K562 (cell line): ENCODE results near the gene CTIF. TPM values are rescaled to one million over a fixed set of nuclear protein-coding genes. Genes with fewer than 3 reads are reported as not detected.

Experiments used
- ATAC-seq: fragments of 200-7000 bp; cut with Tn5 transposase; 3 replicates; pipeline ENCODE4 v1.9.1; 2020; ENCODE audit warnings: moderate library complexity
- BruUV-seq: library from RNA; stranded (reverse); fragments of 400-500 nt; replicated peaks from 2 replicates; lab custom pipeline; 2021; lab: Mats Ljungman, UMichigan
- CTCF ChIA-PET: fragments of 300-600 bp; formaldehyde crosslinking; extraction: SDS; loops from one replicate; lab custom pipeline; 2021; ENCODE audit warnings: low intra/inter-chr PET ratio; lab: Yijun Ruan, JAX
- POLR2A ChIA-PET: fragments of 300-600, 350-650 bp; sonication (Branson Sonifier 250); formaldehyde crosslinking; extraction: SDS; loops from one replicate; lab custom pipeline; 2021; ENCODE audit warnings: antibody characterized with exemption, inconsistent platforms; lab: Yijun Ruan, JAX
- DNase-seq, 4 experiments: peaks; one replicate each; pipeline versions ENCODE4 v3.0.0 to v3.0.0-alpha.2; 2011 to 2018; ENCODE audit warnings: low spot score in 3 of 4, mixed read lengths in 3 of 4; ENCODE audit errors: extremely low read depth in 1 of 4
- FAIRE-seq: peaks from 2 replicates; lab custom pipeline; 2011; peaks lifted over from hg19 to GRCh38; lab: Jason Lieb, UNC
- H2AFZ ChIP-seq: 2 replicates; pipeline ENCODE4 v1.6.0; 2011; ENCODE audit warnings: low read depth, low read length, control low read depth, inconsistent platforms
- H3K27ac ChIP-seq: fragments of 200-600 bp; 3 replicates; pipeline ENCODE4 v1.8.0; 2011; ENCODE audit warnings: low read depth, mild to moderate bottlenecking, control low read depth, inconsistent platforms, low read length, moderate library complexity, mixed read lengths; ENCODE audit errors: extremely low read depth
- H3K27me3 ChIP-seq, 2 experiments: fragments of 300-600 bp in 1 of 2; 2 replicates in 1 of 2; 3 replicates in 1 of 2; pipeline versions ENCODE4 v1.6.0 to v1.8.0; 2011; ENCODE audit warnings: inconsistent platforms in 2 of 2, low read length in 2 of 2, mild to moderate bottlenecking in 1 of 2, mixed read lengths in 1 of 2, moderate library complexity in 1 of 2; ENCODE audit not compliant: control insufficient read depth in 2 of 2, insufficient read depth in 2 of 2
- H3K36me3 ChIP-seq: fragments of 300-600 bp; 3 replicates; pipeline ENCODE4 v1.8.0; 2011; ENCODE audit warnings: mild to moderate bottlenecking, low read length, inconsistent platforms; ENCODE audit not compliant: control insufficient read depth, insufficient read depth
- H3K4me1 ChIP-seq, 2 experiments: fragments of 200-600 bp in 1 of 2; replicated peaks in 1 of 2; 2 replicates in 1 of 2; 3 replicates in 1 of 2; pipeline versions ENCODE4 v1.5.1 to v1.8.0; 2011; ENCODE audit warnings: inconsistent platforms in 2 of 2, low read length in 2 of 2, mild to moderate bottlenecking in 1 of 2, mixed read lengths in 1 of 2, moderate library complexity in 1 of 2; ENCODE audit not compliant: control insufficient read depth in 2 of 2, insufficient read depth in 2 of 2
- H3K4me2 ChIP-seq: 2 replicates; pipeline ENCODE4 v1.6.1; 2011; ENCODE audit warnings: low read length, control low read depth, inconsistent platforms, mixed read lengths; ENCODE audit not compliant: insufficient read depth
- H3K4me3 ChIP-seq: fragments of 200-600 bp; sonication (generic), shearing (Covaris generic); 2 replicates; pipeline ENCODE4 v1.5.1; 2016; ENCODE audit warnings: control low read depth, inconsistent platforms
- H3K79me2 ChIP-seq: fragments of 200-600 bp; 3 replicates; pipeline ENCODE4 v1.8.0; 2011; ENCODE audit warnings: low read length, inconsistent platforms; ENCODE audit not compliant: control insufficient read depth, insufficient read depth
- H3K9ac ChIP-seq, 2 experiments: 2 replicates each; pipeline versions ENCODE4 v1.6.0 to v1.6.1; 2011; ENCODE audit warnings: low read depth in 2 of 2, low read length in 2 of 2, control low read depth in 1 of 2, inconsistent platforms in 1 of 2, mild to moderate bottlenecking in 1 of 2, mixed read lengths in 1 of 2; ENCODE audit not compliant: insufficient read depth in 1 of 2
- H3K9me1 ChIP-seq: one replicate; pipeline ENCODE4 v1.6.0; 2011; ENCODE audit warnings: inconsistent platforms, mild to moderate bottlenecking, low read length, moderate library complexity; ENCODE audit not compliant: control insufficient read depth, insufficient read depth
- H3K9me3 ChIP-seq: replicated peaks from 2 replicates; pipeline ENCODE4 v1.5.1; 2011; ENCODE audit warnings: low read depth, low read length, inconsistent platforms; ENCODE audit not compliant: control insufficient read depth, insufficient read depth
- H4K20me1 ChIP-seq: replicated peaks from 2 replicates; pipeline ENCODE4 v1.6.1; 2011; ENCODE audit warnings: low read length, inconsistent platforms, mixed read lengths; ENCODE audit not compliant: control insufficient read depth, insufficient read depth
- ETS2 ChIP-seq: IDR thresholded peaks from 2 replicates; pipeline ENCODE4 v1.6.1; 2016; ENCODE audit warnings: borderline replicate concordance, missing genetic modification characterization, mild to moderate bottlenecking, moderate library complexity, missing compliant biosample characterization; ENCODE audit not compliant: poor library complexity, severe bottlenecking
- KAT8 ChIP-seq: fragments of 450-650 bp; IDR thresholded peaks from 2 replicates; pipeline ENCODE4 v1.6.1; 2016; ENCODE audit warnings: low read depth, mild to moderate bottlenecking
- OTX1 ChIP-seq: fragments of 450-650 bp; formaldehyde crosslinking; IDR thresholded peaks from 2 replicates; pipeline ENCODE4 v1.4.0; 2022; ENCODE audit warnings: mild to moderate bottlenecking
- POLR2B ChIP-seq: fragments of 450-650 bp; IDR thresholded peaks from 2 replicates; pipeline ENCODE4 v1.6.1; 2018; ENCODE audit warnings: low read depth; ENCODE audit not compliant: partially characterized antibody
- SMAD2 ChIP-seq: fragments of 150-350 bp; IDR thresholded peaks from 2 replicates; pipeline ENCODE4 v1.6.1; 2014; ENCODE audit warnings: low read depth, mild to moderate bottlenecking, low read length
- TFE3 ChIP-seq: fragments of 450-650 bp; formaldehyde crosslinking; IDR thresholded peaks from 2 replicates; pipeline ENCODE4 v1.4.0; 2020; ENCODE audit warnings: mild to moderate bottlenecking, mixed read lengths
- USF2 ChIP-seq: sonication (generic); formaldehyde crosslinking; IDR thresholded peaks from 2 replicates; pipeline ENCODE4 v1.5.0; 2020; ENCODE audit warnings: missing genetic modification reagents
- ZFX ChIP-seq: sonication (generic); formaldehyde crosslinking; IDR thresholded peaks from 2 replicates; pipeline ENCODE4 v1.8.0; 2022; ENCODE audit warnings: mild to moderate bottlenecking, missing genetic modification reagents, moderate library complexity
- ZNF551 ChIP-seq: fragments of 250-450 bp; sonication (Bioruptor Pico); IDR thresholded peaks from 2 replicates; pipeline ENCODE4 v1.5.0; 2021; ENCODE audit warnings: mild to moderate bottlenecking, moderate library complexity
- ZNF589 ChIP-seq: fragments of 200-800 bp; sonication (Bioruptor generic); IDR thresholded peaks from 2 replicates; pipeline ENCODE4 v1.6.1; 2016; ENCODE audit warnings: low read depth, missing genetic modification characterization, missing compliant biosample characterization
- ZNF639 ChIP-seq, 2 experiments: fragments of 200-800 bp in 1 of 2; sonication (Bioruptor generic) in 1 of 2; sonication (generic) in 1 of 2; formaldehyde crosslinking in 1 of 2; IDR thresholded peaks in 1 of 2; conservative IDR thresholded peaks in 1 of 2; 2 replicates each; pipeline versions ENCODE4 v1.5.0 to v1.6.1; 2016 to 2020; ENCODE audit warnings: missing compliant biosample characterization in 1 of 2, missing genetic modification characterization in 1 of 2, missing genetic modification reagents in 1 of 2
- ZSCAN29 ChIP-seq: fragments of 450-650 bp; IDR thresholded peaks from 2 replicates; pipeline ENCODE4 v1.6.1; 2017
- WGBS: fragments of 100-300 bp; shearing (Covaris generic); methylation state at CpG from one replicate; pipeline ENCODE4 v1.1.6; 2016; ENCODE audit warnings: low coverage, mixed read lengths; ENCODE audit not compliant: insufficient coverage; ENCODE audit errors: missing lambda C conversion rate; 5-methylcytosine and 5-hydroxymethylcytosine counted together
- in situ Hi-C: fragments of 300-500 bp; cut with MboI; formaldehyde crosslinking; loops from 4 replicates; pipeline ENCODE4 v1.15.0; 2018; ENCODE audit warnings: inconsistent platforms, mixed read lengths
- intact Hi-C: fragments of 100-400 bp; cut with micrococcal nuclease; formaldehyde crosslinking; loops from 2 replicates; pipeline ENCODE4 v1.14.2; 2022
- polyA plus RNA-seq, 8 experiments: library from polyadenylated mRNA; depleted of rRNA in 4 of 8; stranded (reverse) in 5 of 8; unstranded in 3 of 8; fragments of >200 nt; fragmentation: Nextera tagmentation in 2 of 8; fragmentation: Illumina TruSeq in 1 of 8; extraction: Ambion mirVana in 2 of 8; extraction: Trizol in 1 of 8; gene quantifications; 2 replicates each; pipeline versions ENCODE4 v1.2.1 to v1.2.3, GENCODE V29; 2011 to 2014; ENCODE audit warnings: inconsistent platforms in 1 of 8, missing spikeins in 1 of 8
- total RNA-seq, 7 experiments: library from RNA; depleted of rRNA in 6 of 7; stranded (reverse); fragments of >200 nt in 6 of 7; fragmentation: Illumina TruSeq in 2 of 7; extraction: Trizol in 2 of 7; gene quantifications; 2 replicates each; pipeline versions ENCODE4 v1.2.1 to v1.2.3, GENCODE V29; 2011 to 2021; ENCODE audit warnings: low replicate concordance in 1 of 7

Gene CTIF
- total and polyA plus RNA-seq, 9 of the 15 experiments (the other 6 are each of a cell fraction or from before 2014, with no cell fraction given) = 0.17 to 11.5 (median 2.2) TPM

- FAIRE-seq = no peak
- BruUV-seq = no TSS peak
- intact Hi-C loops = loop anchor here (10.0 kb wide), 1 partner anchor 105 kb away; no protein-coding TSS in a partner anchor
- in situ Hi-C loops = no loop called here
- ATAC-seq = no peak
- 78% methylated on average over 11 of the region's 13 CpGs for WGBS
- Histone ChIP-seq H3K9ac (no peak overlapping the region), H2AFZ (no peak overlapping the region), H3K4me3 (no peak overlapping the region), H3K4me1 (peaks cover 0 to 21% of the 10 kb centered on the region in 2 experiments; a peak in 2 of 5 replicates), H3K27ac (no peak overlapping the region), H4K20me1 (no peaks in the 10 kb centered on the region), H3K36me3 (no peaks in the 10 kb centered on the region), H3K4me2 (no peak overlapping the region), H3K79me2 (no peaks in the 10 kb centered on the region), H3K27me3 (no peaks in the 10 kb centered on the region), H3K9me3 (no peaks in the 10 kb centered on the region), H3K9me1 (no peaks in the 10 kb centered on the region)
- no peak for DNase-seq
- POLR2A ChIA-PET = interaction anchor here (0.6 kb wide), 1 partner anchor 107 kb away, joined by 3 read pairs; no protein-coding TSS in a partner anchor
- CTCF ChIA-PET = no interaction called here
- TF ChIP-seq ZNF551 (CRISPR knock-in tag) = no peak
- no peak for TF ChIP-seq USF2 (CRISPR knock-in tag)
- no peak for TF ChIP-seq OTX1
- TF ChIP-seq ETS2 = no peak
- TF ChIP-seq ZNF639 (CRISPR knock-in tag; conservative IDR thresholded peaks at IDR 0.05 in 1 of 2, IDR thresholded peaks at IDR 0.05 in 1 of 2) = no peak
- TF ChIP-seq POLR2B = no peak
- no peak for TF ChIP-seq ZFX (CRISPR knock-in tag)
- no peak for TF ChIP-seq TFE3 (CRISPR knock-in tag)
- no peak for TF ChIP-seq ZSCAN29
- TF ChIP-seq SMAD2 = no peak
- no peak for TF ChIP-seq KAT8
- no peak for TF ChIP-seq ZNF589 (CRISPR knock-in tag)
Observed at GRCh38 chr18:48889981-48890762, 351.3 kb downstream of the CTIF start.
